HG03066 (cell line): Measurements from ENCODE around the gene RCN1.
"Not testable (repeated sequence)": the region's sequence is repeated elsewhere in the genome, so short reads cannot be mapped to it uniquely, and the experiment has no call there.

Experiments
- ATAC-seq: cut with Tn5 transposase; IDR thresholded peaks from one replicate; pipeline ENCODE4 v1.9.1; 2021; ENCODE audit warnings: low read depth; ENCODE audit not compliant: unreplicated experiment

The RCN1 gene

GRCh38 chr11:32109592-32109991 is 18.7 kb downstream of the RCN1 start:
- ATAC-seq: no peak

GRCh38 chr11:32110795-32111194 is 19.9 kb downstream of the RCN1 start:
- ATAC-seq: no peak

GRCh38 chr11:32113200-32113919 is 22.5 kb downstream of the RCN1 start:
- ATAC-seq: no peak

GRCh38 chr11:32113920-32114203 is 23.0 kb downstream of the RCN1 start:
- no peak for ATAC-seq

GRCh38 chr11:32115446-32115845 is 24.6 kb downstream of the RCN1 start:
- no peak for ATAC-seq

GRCh38 chr11:32116668-32117067 is 25.8 kb downstream of the RCN1 start:
- no peak for ATAC-seq

- no peak for ATAC-seq
Observed at GRCh38 chr11:32118025-32118974, 27.4 kb downstream of the RCN1 start.

GRCh38 chr11:32119139-32119538 is 28.3 kb downstream of the RCN1 start:
- ATAC-seq: not testable (repeated sequence)

- ATAC-seq: no peak
Observed at GRCh38 chr11:32121012-32121411, 30.1 kb downstream of the RCN1 start.

- ATAC-seq: no peak
Observed at GRCh38 chr11:32122200-32122599, 31.3 kb downstream of the RCN1 start.

- no peak for ATAC-seq
Observed at GRCh38 chr11:32131321-32131720, 40.4 kb downstream of the RCN1 start.

GRCh38 chr11:32136657-32137056 is 45.8 kb downstream of the RCN1 start:
- ATAC-seq: no peak

- ATAC-seq: no peak
Observed at GRCh38 chr11:32137263-32137662, 46.4 kb downstream of the RCN1 start.

GRCh38 chr11:32137869-32138268 is 47.0 kb downstream of the RCN1 start:
- no peak for ATAC-seq

GRCh38 chr11:32138902-32139301 is 48.0 kb downstream of the RCN1 start:
- ATAC-seq: no peak

- ATAC-seq: no peak
Observed at GRCh38 chr11:32139896-32140520, 49.1 kb downstream of the RCN1 start.

GRCh38 chr11:32141745-32142546 is 51.1 kb downstream of the RCN1 start:
- ATAC-seq: no peak

- ATAC-seq: no peak
Observed at GRCh38 chr11:32143378-32143777, 52.5 kb downstream of the RCN1 start.

GRCh38 chr11:32145282-32145681 is 54.4 kb downstream of the RCN1 start:
- ATAC-seq: no peak

- ATAC-seq: no peak
Observed at GRCh38 chr11:32148895-32149294, 58.0 kb downstream of the RCN1 start.

- ATAC-seq: no peak
Observed at GRCh38 chr11:32149748-32150147, 58.9 kb downstream of the RCN1 start.
